Prostate gland (tissue), 2 donors: ENCODE data around the gene NRTN.

Experiments
- CTCF ChIP-seq, 4 experiments: fragments of 200-600 bp in 2 of 4; fragments of 450-650 bp in 2 of 4; sonication (generic) in 2 of 4; IDR thresholded peaks; 1 replicate in 3 of 4; 2 replicates in 1 of 4; pipeline ENCODE4 v1.5.1; 2016 to 2019; ENCODE audit warnings: antibody characterized with exemption in 4 of 4, mild to moderate bottlenecking in 2 of 4, moderate library complexity in 2 of 4
- POLR2A ChIP-seq: fragments of 450-650 bp; IDR thresholded peaks from one replicate; pipeline ENCODE4 v1.6.1; 2016; ENCODE audit warnings: antibody characterized with exemption, mild to moderate bottlenecking

DNA sequence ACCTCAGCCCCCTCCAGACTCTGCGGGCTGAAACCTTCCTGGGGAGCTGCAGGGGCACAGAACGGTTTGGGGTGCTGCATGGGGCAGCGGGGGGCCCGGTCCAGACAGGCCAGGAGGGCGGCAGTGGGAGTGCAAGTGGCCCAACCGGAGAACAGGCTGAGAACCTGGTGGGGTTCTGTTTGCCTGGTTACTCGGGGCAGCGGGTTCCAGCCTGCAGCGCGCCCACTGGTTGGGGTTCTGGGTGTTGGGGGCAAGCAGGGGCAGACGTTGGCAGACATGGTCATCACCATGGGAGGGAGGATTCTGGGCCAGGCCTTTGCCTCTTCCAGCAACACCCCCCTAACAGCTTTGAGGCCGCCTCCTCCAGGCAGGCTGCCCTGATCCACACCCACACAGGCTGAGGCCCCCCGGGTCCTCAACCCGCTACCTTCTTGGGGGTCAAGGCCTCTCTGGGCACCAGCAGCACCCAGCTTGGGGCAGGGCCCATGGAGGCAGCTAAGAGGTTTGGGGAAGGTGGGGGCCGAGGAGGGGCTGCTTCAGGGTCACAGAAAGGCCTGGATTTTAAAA is 20.2 kb upstream of the NRTN start, which contains the start of gene PRR22:
- no peak for TF ChIP-seq CTCF (IDR thresholded peaks at IDR 0.05)
- no peak for TF ChIP-seq POLR2A
